Astrocyte (in vitro differentiated cells and primary cell): Measurements from ENCODE around the gene CELA2B.
"Not testable (repeated sequence)": the region's sequence is repeated elsewhere in the genome, so short reads cannot be mapped to it uniquely, and the experiment has no call there.

Source experiments
- CTCF ChIP-seq: IDR thresholded peaks from 2 replicates; pipeline ENCODE4 v1.5.1; 2011; ENCODE audit warnings: low read depth, mild to moderate bottlenecking, inconsistent platforms, low read length, moderate library complexity; ENCODE audit not compliant: insufficient read depth
- EZH2 ChIP-seq: IDR thresholded peaks from 2 replicates; pipeline ENCODE4 v1.6.1; 2012; ENCODE audit warnings: mild to moderate bottlenecking, low read length, inconsistent platforms; ENCODE audit not compliant: insufficient read depth

GRCh38 chr1:15463926-15464322 is 12.0 kb upstream of the CELA2B start:
- TF ChIP-seq EZH2, CTCF: not testable (repeated sequence)
